H1 (cell line): Measurements from ENCODE around the gene TFDP3. TPM values are rescaled to one million over a fixed set of nuclear protein-coding genes. Genes with fewer than 3 reads are reported as not detected.

ENCODE experiments used
- CTCF ChIA-PET: fragments of 300-600 bp; sonication (Branson Sonifier 250); formaldehyde crosslinking; loops from one replicate; lab custom pipeline; 2021; ENCODE audit not compliant: partially characterized antibody; lab: Charles Lee
- POLR2A ChIA-PET: fragments of 300-600 bp; sonication (Branson Sonifier 250); formaldehyde crosslinking; loops from one replicate; lab custom pipeline; 2021; ENCODE audit warnings: inconsistent platforms; ENCODE audit not compliant: partially characterized antibody; lab: Charles Lee
- DNase-seq, 2 experiments: peaks; one replicate each; pipeline versions ENCODE4 v3.0.0 to v3.0.0-alpha.2; 2010 to 2022; ENCODE audit warnings: low spot score in 2 of 2, low read depth in 1 of 2, mixed read lengths in 1 of 2
- FAIRE-seq: peaks from 2 replicates; lab custom pipeline; 2011; peaks lifted over from hg19 to GRCh38; lab: Jason Lieb, UNC
- H2AFZ ChIP-seq: 2 replicates; pipeline ENCODE4 v1.8.1; 2012; ENCODE audit warnings: low read length, inconsistent platforms
- H2AK5ac ChIP-seq: 2 replicates; pipeline ENCODE4 v1.6.1; 2013; ENCODE audit warnings: low read depth, low read length
- H2BK120ac ChIP-seq: replicated peaks from 2 replicates; pipeline ENCODE3; 2013; ENCODE audit warnings: low read depth, low read length, inconsistent platforms
- H2BK12ac ChIP-seq: 2 replicates; pipeline ENCODE4 v1.6.1; 2013; ENCODE audit warnings: low read depth, low read length
- H2BK15ac ChIP-seq: 2 replicates; pipeline ENCODE4 v1.6.1; 2013; ENCODE audit warnings: low read length
- H2BK20ac ChIP-seq: 2 replicates; pipeline ENCODE4 v1.6.1; 2013; ENCODE audit warnings: low read length
- H2BK5ac ChIP-seq: 2 replicates; pipeline ENCODE4 v1.6.1; 2013; ENCODE audit warnings: low read depth, low read length
- H3K14ac ChIP-seq: 2 replicates; pipeline ENCODE4 v1.6.1; 2013; ENCODE audit warnings: inconsistent platforms; ENCODE audit not compliant: insufficient read length
- H3K18ac ChIP-seq: 2 replicates; pipeline ENCODE4 v1.6.1; 2013; ENCODE audit warnings: low read length; ENCODE audit errors: extremely low read depth
- H3K23ac ChIP-seq: 2 replicates; pipeline ENCODE4 v1.6.1; 2013; ENCODE audit warnings: inconsistent platforms; ENCODE audit not compliant: insufficient read length
- H3K23me2 ChIP-seq: 2 replicates; pipeline ENCODE4 v1.6.1; 2013; ENCODE audit warnings: low read depth, low read length
- H3K27ac ChIP-seq: 2 replicates; pipeline ENCODE4 v1.6.1; 2011; ENCODE audit warnings: low read depth, low read length, inconsistent platforms
- H3K27me3 ChIP-seq, 4 experiments: replicated peaks in 1 of 4; 1 replicate in 1 of 4; 2 replicates in 3 of 4; pipeline versions ENCODE4 v1.6.1 to v1.8.1; 2011 to 2013; ENCODE audit warnings: low read length in 3 of 4, mild to moderate bottlenecking in 3 of 4, inconsistent platforms in 2 of 4, mixed read lengths in 2 of 4, moderate library complexity in 1 of 4; ENCODE audit not compliant: control insufficient read depth in 3 of 4, insufficient read depth in 3 of 4; ENCODE audit errors: extremely low read depth in 1 of 4
- H3K36me3 ChIP-seq, 4 experiments: 2 replicates each; pipeline versions ENCODE4 v1.6.1 to v1.8.1; 2011 to 2013; ENCODE audit warnings: mild to moderate bottlenecking in 4 of 4, low read length in 3 of 4, moderate library complexity in 2 of 4, control low read depth in 1 of 4, inconsistent platforms in 1 of 4; ENCODE audit not compliant: insufficient read depth in 4 of 4, control insufficient read depth in 2 of 4
- H3K4ac ChIP-seq: replicated peaks from 2 replicates; pipeline ENCODE3; 2013; ENCODE audit warnings: low read length, low read depth, mixed read lengths, inconsistent platforms; ENCODE audit not compliant: insufficient read length
- H3K4me1 ChIP-seq, 4 experiments: replicated peaks in 1 of 4; 1 replicate in 1 of 4; 2 replicates in 3 of 4; pipeline versions ENCODE4 v1.6.1 to v1.8.1; 2011 to 2013; ENCODE audit warnings: low read length in 3 of 4, inconsistent platforms in 2 of 4, mixed read lengths in 1 of 4; ENCODE audit not compliant: insufficient read depth in 4 of 4, control insufficient read depth in 3 of 4
- H3K4me2 ChIP-seq, 2 experiments: 2 replicates each; pipeline versions ENCODE4 v1.6.1 to v1.8.1; 2011 to 2013; ENCODE audit warnings: low read depth in 2 of 2, low read length in 2 of 2, control low read depth in 1 of 2, inconsistent platforms in 1 of 2, mild to moderate bottlenecking in 1 of 2; ENCODE audit not compliant: insufficient read depth in 1 of 2
- H3K4me3 ChIP-seq, 4 experiments: fragments of 200-600, 300-600 bp in 1 of 4; sonication (generic), shearing (Covaris generic), sonication (Bioruptor Twin) in 1 of 4; 2 replicates each; pipeline versions ENCODE4 v1.5.1 to v1.8.1; 2011 to 2016; ENCODE audit warnings: low read length in 4 of 4, low read depth in 3 of 4, control low read depth in 2 of 4, inconsistent platforms in 2 of 4, mild to moderate bottlenecking in 2 of 4, mixed read lengths in 1 of 4, moderate library complexity in 1 of 4; ENCODE audit not compliant: insufficient read depth in 2 of 4; ENCODE audit errors: extremely low read depth in 1 of 4
- H3K56ac ChIP-seq: replicated peaks from 2 replicates; pipeline ENCODE3; 2013; ENCODE audit warnings: low read depth, mild to moderate bottlenecking, mixed read lengths, low read length, inconsistent platforms; ENCODE audit not compliant: insufficient read length
- H3K79me1 ChIP-seq: 2 replicates; pipeline ENCODE4 v1.6.1; 2013; ENCODE audit warnings: low read depth, low read length, control low read depth
- H3K79me2 ChIP-seq, 2 experiments: 2 replicates each; pipeline versions ENCODE4 v1.6.1 to v1.8.1; 2012 to 2013; ENCODE audit warnings: low read length in 2 of 2, mild to moderate bottlenecking in 2 of 2, inconsistent platforms in 1 of 2; ENCODE audit not compliant: insufficient read depth in 2 of 2, control insufficient read depth in 1 of 2
- H3K9ac ChIP-seq, 4 experiments: replicated peaks in 1 of 4; 1 replicate in 1 of 4; 2 replicates in 3 of 4; pipeline versions ENCODE4 v1.6.1 to v1.8.1; 2011 to 2013; ENCODE audit warnings: low read depth in 3 of 4, low read length in 3 of 4, control low read depth in 2 of 4, mild to moderate bottlenecking in 2 of 4, moderate library complexity in 2 of 4, inconsistent platforms in 1 of 4; ENCODE audit errors: extremely low read depth in 1 of 4
- H3K9me3 ChIP-seq, 2 experiments: 2 replicates each; pipeline versions ENCODE4 v1.6.1 to v1.8.1; 2012 to 2013; ENCODE audit warnings: mild to moderate bottlenecking in 2 of 2, moderate library complexity in 2 of 2, control low read depth in 1 of 2, inconsistent platforms in 1 of 2, low read depth in 1 of 2, low read length in 1 of 2, mixed read lengths in 1 of 2; ENCODE audit not compliant: insufficient read depth in 2 of 2
- H4K20me1 ChIP-seq, 2 experiments: replicated peaks in 1 of 2; 2 replicates each; pipeline versions ENCODE3 to v1.8.1; 2011 to 2013; ENCODE audit warnings: inconsistent platforms in 2 of 2, low read length in 2 of 2, mild to moderate bottlenecking in 1 of 2; ENCODE audit not compliant: insufficient read depth in 2 of 2, control insufficient read depth in 1 of 2
- H4K5ac ChIP-seq: 2 replicates; pipeline ENCODE4 v1.6.1; 2013; ENCODE audit warnings: low read length, low read depth, mixed read lengths, inconsistent platforms; ENCODE audit not compliant: insufficient read length
- H4K8ac ChIP-seq: 2 replicates; pipeline ENCODE4 v1.8.0; 2013; ENCODE audit warnings: mild to moderate bottlenecking, moderate library complexity, low read length, inconsistent platforms; ENCODE audit not compliant: insufficient read depth; ENCODE audit errors: extremely low read depth
- H4K91ac ChIP-seq: replicated peaks from 2 replicates; pipeline ENCODE3; 2013; ENCODE audit warnings: low read length, mixed read lengths, inconsistent platforms; ENCODE audit not compliant: insufficient read length
- BCL11A ChIP-seq, 2 experiments: IDR thresholded peaks; one replicate each; pipeline ENCODE4 v1.6.1; 2011; ENCODE audit warnings: low read depth in 2 of 2, low read length in 2 of 2, mild to moderate bottlenecking in 2 of 2
- CREB1 ChIP-seq: IDR thresholded peaks from 2 replicates; pipeline ENCODE4 v1.6.1; 2012; ENCODE audit warnings: inconsistent platforms
- CTBP2 ChIP-seq: IDR thresholded peaks from 2 replicates; pipeline ENCODE4 v1.7.0; 2011; ENCODE audit warnings: borderline replicate concordance, mild to moderate bottlenecking, moderate library complexity, mixed read lengths, low read length; ENCODE audit not compliant: insufficient read depth, insufficient read length
- EP300 ChIP-seq, 2 experiments: IDR thresholded peaks; 1 replicate in 1 of 2; 2 replicates in 1 of 2; pipeline ENCODE4 v1.6.1; 2011 to 2012; ENCODE audit warnings: low read depth in 2 of 2, low read length in 2 of 2, mild to moderate bottlenecking in 2 of 2, borderline replicate concordance in 1 of 2, inconsistent platforms in 1 of 2, moderate library complexity in 1 of 2
- EZH2 ChIP-seq: fragments of 200-600 bp; sonication (generic); IDR thresholded peaks from 2 replicates; pipeline ENCODE4 v1.7.1; 2012; ENCODE audit warnings: low read depth, mild to moderate bottlenecking, moderate library complexity, low read length, inconsistent platforms; ENCODE audit not compliant: severe bottlenecking
- GTF2F1 ChIP-seq: IDR thresholded peaks from 2 replicates; pipeline ENCODE4 v1.6.1; 2012; ENCODE audit warnings: low read depth, low read length, improper control_type of control experiment, borderline replicate concordance
- JUN ChIP-seq: IDR thresholded peaks from 2 replicates; pipeline ENCODE4 v1.6.1; 2011; ENCODE audit warnings: low read depth, mild to moderate bottlenecking, improper control_type of control experiment, low read length
- WGBS, 2 experiments: shearing (Covaris generic) in 1 of 2; methylation state at CpG; one replicate each; pipeline versions ENCODE4 v1.1.6 to v1.1.7; 2013 to 2015; ENCODE audit warnings: low lambda C conversion rate in 2 of 2, mixed read lengths in 2 of 2, inconsistent platforms in 1 of 2, low coverage in 1 of 2, missing lambda C conversion rate in 1 of 2; ENCODE audit not compliant: insufficient replicate concordance in 2 of 2, insufficient coverage in 1 of 2, insufficient read length in 1 of 2; ENCODE audit errors: extremely low coverage in 1 of 2, missing lambda C conversion rate in 1 of 2; 5-methylcytosine and 5-hydroxymethylcytosine counted together
- polyA plus RNA-seq, 7 experiments: library from polyadenylated mRNA; depleted of rRNA in 3 of 7; stranded (reverse) in 5 of 7; unstranded in 2 of 7; fragments of >200 nt in 5 of 7; fragments of 200-250 nt in 2 of 7; gene quantifications; 1 replicate in 5 of 7; 2 replicates in 1 of 7; 4 replicates in 1 of 7; pipeline versions ENCODE4 v1.2.1 to v1.2.3, GENCODE V29; 2011 to 2013; ENCODE audit warnings: missing spikeins in 2 of 7, mixed read lengths in 2 of 7
- total RNA-seq: library from RNA; stranded (reverse); fragmentation: NEBNext Ultra II Directional; extraction: Animal tissue kit (Norgen Biotek cat#: 25700); gene quantifications from 2 replicates; pipeline ENCODE4 v1.2.1, GENCODE V29; 2021

The TFDP3 gene
- total and polyA plus RNA-seq, 2 of the 8 experiments (the other 6 are each of a cell fraction or from before 2014, with no cell fraction given), result not detected

DNA sequence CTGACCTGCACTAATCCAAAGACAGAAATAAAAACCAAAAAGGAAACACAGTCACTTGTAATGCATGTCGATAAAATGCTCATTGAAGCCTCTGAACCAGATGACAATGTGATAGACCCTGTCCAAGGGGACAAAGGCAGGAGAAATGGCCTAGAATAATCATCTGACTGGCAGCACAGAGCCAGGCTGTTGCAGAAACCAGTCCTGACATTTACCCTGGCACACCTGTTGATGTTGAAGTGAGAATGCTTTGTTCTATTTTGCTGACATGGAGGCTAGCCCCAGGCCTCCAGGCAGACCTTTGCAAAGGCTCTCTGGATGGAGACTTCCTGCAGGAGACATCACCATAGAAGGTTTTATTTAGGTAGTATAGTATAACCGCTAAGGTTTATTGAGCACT, 41.0 kb downstream of the TFDP3 start:
- no peak overlapping the region for H2BK120ac ChIP-seq
- no peak overlapping the region for H2BK12ac ChIP-seq
- FAIRE-seq (no peak), DNase-seq (no peak)
- H3K4me1 ChIP-seq, result no peaks in the 10 kb centered on the region
- no peak overlapping the region for H3K4me2 ChIP-seq
- H2AFZ ChIP-seq, result no peak overlapping the region
- no peaks in the 10 kb centered on the region for H3K79me2 ChIP-seq
- no peak overlapping the region for H3K9ac ChIP-seq
- TF ChIP-seq EP300 (IDR thresholded peaks at IDR 0.05; ENCODE audit: borderline replicate concordance in 1 of 2, low read depth in 2 of 2, low read length in 2 of 2), result no peak
- TF ChIP-seq JUN, result no peak
- no peak for TF ChIP-seq CREB1
- TF ChIP-seq EZH2, result no peak
- no peak for TF ChIP-seq CTBP2
- no peak for TF ChIP-seq GTF2F1
- TF ChIP-seq BCL11A (IDR thresholded peaks at IDR 0.05; ENCODE audit: low read depth in 2 of 2, low read length in 2 of 2), result no peak
- no peaks in the 10 kb centered on the region for H3K36me3 ChIP-seq
- POLR2A ChIA-PET, result no interaction called here
- no peak overlapping the region for H3K56ac ChIP-seq
- no peak overlapping the region for H3K4ac ChIP-seq
- H4K91ac ChIP-seq, result no peak overlapping the region
- no peak overlapping the region for H2BK15ac ChIP-seq
- no peak overlapping the region for H2BK20ac ChIP-seq
- H2AK5ac ChIP-seq, result no peak overlapping the region
- H3K18ac ChIP-seq, result no peak overlapping the region
- no peak overlapping the region for H3K4me3 ChIP-seq
- H2BK5ac ChIP-seq, result no peak overlapping the region
- no peak overlapping the region for H4K5ac ChIP-seq
- CTCF ChIA-PET, result no interaction called here
- 90% methylated on average over 2 of the region's 2 CpGs; no CpG with 5 or more reads in 1 of the 2 experiments for WGBS, 2 experiments
- no peaks in the 10 kb centered on the region for H3K9me3 ChIP-seq
- no peak overlapping the region for H4K8ac ChIP-seq
- no peak overlapping the region for H3K23ac ChIP-seq
- no peak overlapping the region for H3K27ac ChIP-seq
- H3K14ac ChIP-seq, result no peak overlapping the region
- H3K23me2 ChIP-seq, result no peaks in the 10 kb centered on the region
- no peaks in the 10 kb centered on the region for H3K79me1 ChIP-seq
- no peaks in the 10 kb centered on the region for H3K27me3 ChIP-seq
- H4K20me1 ChIP-seq, result no peaks in the 10 kb centered on the region
